B cell (primary cell): ENCODE results near the gene WDSUB1. TPM values are rescaled to one million over a fixed set of nuclear protein-coding genes. Genes with fewer than 3 reads are reported as not detected.

Experiments
- ATAC-seq: fragments of 200-7000 bp; cut with Tn5 transposase; one replicate; pipeline ENCODE4 v1.10.0; 2021; ENCODE audit warnings: low read depth, mild to moderate bottlenecking, moderate number of reproducible peaks, moderate library complexity
- CTCF ChIA-PET: fragments of 350-600 bp; sonication (Branson Sonifier 250); formaldehyde crosslinking; loops from one replicate; lab custom pipeline; 2021; ENCODE audit warnings: antibody characterized with exemption, inconsistent platforms; lab: Charles Lee
- POLR2A ChIA-PET: fragments of 350-600 bp; sonication (Branson Sonifier 250); formaldehyde crosslinking; loops from one replicate; lab custom pipeline; 2021; ENCODE audit warnings: antibody characterized with exemption; lab: Charles Lee
- DNase-seq: peaks from one replicate; pipeline ENCODE4 v3.0.0; 2013
- H2AFZ ChIP-seq: 2 replicates; pipeline ENCODE4 v1.6.1; 2012; ENCODE audit warnings: mild to moderate bottlenecking, low read depth, low read length; ENCODE audit not compliant: insufficient read depth, poor library complexity, severe bottlenecking
- H3K27ac ChIP-seq, 2 donors: 1 replicate in 1 of 2; 2 replicates in 1 of 2; pipeline ENCODE4 v1.5.1; 2012 to 2013; ENCODE audit warnings: low read length in 2 of 2, mild to moderate bottlenecking in 2 of 2, moderate library complexity in 1 of 2
- H3K27me3 ChIP-seq, 4 experiments: fragments of 200-600 bp in 1 of 4; sonication (generic) in 1 of 4; replicated peaks in 1 of 4; 1 replicate in 2 of 4; 2 replicates in 2 of 4; pipeline versions ENCODE4 v1.6.1 to v1.7.0; 2013 to 2016; ENCODE audit warnings: low read length in 3 of 4, mild to moderate bottlenecking in 2 of 4, mixed read lengths in 1 of 4, moderate library complexity in 1 of 4; ENCODE audit not compliant: insufficient read depth in 4 of 4, control insufficient read depth in 3 of 4; ENCODE audit errors: control extremely low read depth in 1 of 4
- H3K36me3 ChIP-seq, 2 experiments: replicated peaks in 1 of 2; 1 replicate in 1 of 2; 2 replicates in 1 of 2; pipeline versions ENCODE4 v1.6.1 to v1.7.1; 2013; ENCODE audit warnings: low read length in 1 of 2; ENCODE audit not compliant: insufficient read depth in 2 of 2, control insufficient read depth in 1 of 2; ENCODE audit errors: control extremely low read depth in 1 of 2, extremely low read depth in 1 of 2
- H3K4me1 ChIP-seq, 2 donors: fragments of 200-600 bp in 1 of 2; sonication (generic) in 1 of 2; 1 replicate in 1 of 2; 2 replicates in 1 of 2; pipeline versions ENCODE4 v1.5.1 to v1.6.1; 2013 to 2017; ENCODE audit warnings: low read length in 2 of 2; ENCODE audit not compliant: control insufficient read depth in 2 of 2, insufficient read depth in 2 of 2
- H3K4me2 ChIP-seq: replicated peaks from 2 replicates; pipeline ENCODE3; 2012; ENCODE audit warnings: mild to moderate bottlenecking, low read depth, low read length; ENCODE audit not compliant: poor library complexity, severe bottlenecking
- H3K4me3 ChIP-seq, 5 experiments: fragments of 200-600 bp in 1 of 5; sonication (generic) in 1 of 5; 1 replicate in 3 of 5; 2 replicates in 2 of 5; pipeline versions ENCODE4 v1.5.1 to v1.7.0; 2011 to 2016; ENCODE audit warnings: low read length in 4 of 5, mild to moderate bottlenecking in 4 of 5, low read depth in 2 of 5, control low read depth in 1 of 5, moderate library complexity in 1 of 5; ENCODE audit not compliant: insufficient read depth in 1 of 5; ENCODE audit errors: control extremely low read depth in 1 of 5, extremely low read depth in 1 of 5
- H3K79me2 ChIP-seq: fragments of 200-600 bp; sonication (generic); one replicate; pipeline ENCODE4 v1.6.0; 2016; ENCODE audit warnings: low read length; ENCODE audit not compliant: control insufficient read depth, insufficient read depth
- H3K9ac ChIP-seq: fragments of 200-600 bp; sonication (generic); 2 replicates; pipeline ENCODE4 v1.6.1; 2017; ENCODE audit warnings: mild to moderate bottlenecking, low read length, moderate library complexity
- H3K9me3 ChIP-seq, 3 donors: one replicate each; pipeline versions ENCODE4 v1.6.1 to v1.7.1; 2013; ENCODE audit warnings: low read length in 2 of 3; ENCODE audit not compliant: control insufficient read depth in 2 of 3, insufficient read depth in 1 of 3; ENCODE audit errors: control extremely low read depth in 1 of 3
- H4K20me1 ChIP-seq: 2 replicates; pipeline ENCODE4 v1.6.0; 2012; ENCODE audit warnings: mild to moderate bottlenecking, low read length; ENCODE audit not compliant: insufficient read depth, control insufficient read depth, poor library complexity, severe bottlenecking
- H3K27ac Mint-ChIP-seq: one replicate; pipeline ENCODE4 v1.8.0; 2021; ENCODE audit warnings: mixed read lengths
- H3K27me3 Mint-ChIP-seq: one replicate; pipeline ENCODE4 v1.8.0; 2021; ENCODE audit warnings: mixed read lengths
- H3K4me1 Mint-ChIP-seq: one replicate; pipeline ENCODE4 v1.8.0; 2021; ENCODE audit warnings: mixed read lengths
- H3K4me3 Mint-ChIP-seq: one replicate; pipeline ENCODE4 v1.8.0; 2021; ENCODE audit warnings: mixed read lengths
- H3K9me3 Mint-ChIP-seq: one replicate; pipeline ENCODE4 v1.8.0; 2022; ENCODE audit warnings: mixed read lengths; ENCODE audit not compliant: insufficient read depth
- CTCF ChIP-seq: fragments of 200-600 bp; IDR thresholded peaks from one replicate; pipeline ENCODE4 v1.8.0; 2022; ENCODE audit warnings: antibody characterized with exemption, mild to moderate bottlenecking
- EZH2 ChIP-seq: IDR thresholded peaks from 2 replicates; pipeline ENCODE4 v1.6.1; 2012; ENCODE audit warnings: borderline replicate concordance, low read depth, mild to moderate bottlenecking, moderate library complexity, low read length; ENCODE audit not compliant: insufficient read depth, poor library complexity, severe bottlenecking
- WGBS: methylation state at CpG from one replicate; pipeline ENCODE4 v1.1.5; 2013; ENCODE audit warnings: missing lambda C conversion rate; ENCODE audit not compliant: insufficient coverage; 5-methylcytosine and 5-hydroxymethylcytosine counted together
- intact Hi-C: fragments of 100-400 bp; cut with micrococcal nuclease; formaldehyde crosslinking; loops from one replicate; pipeline ENCODE4 v1.10.0; 2022
- polyA plus RNA-seq: library from polyadenylated mRNA; depleted of rRNA; stranded (reverse); fragments of >200 nt; gene quantifications from 2 replicates; pipeline ENCODE4 v1.2.3, GENCODE V29; 2012
- total RNA-seq, 2 donors: library from RNA; stranded (reverse); fragments of 120-200 nt in 1 of 2; gene quantifications; 1 replicate in 1 of 2; 2 replicates in 1 of 2; pipeline versions ENCODE4 v1.2.3 to v1.2.4, GENCODE V29; 2013 to 2022

WDSUB1 gene
- total and polyA plus RNA-seq, 2 donors (not counting 1 experiment from before 2014, with no cell fraction given): 10.8 to 13.6 TPM

- Histone ChIP-seq H3K36me3 (no peaks in the 10 kb centered on the region), H3K27me3 (no peaks in the 10 kb centered on the region), H3K4me3 (no peak overlapping the region), H4K20me1 (no peaks in the 10 kb centered on the region), H3K79me2 (no peaks in the 10 kb centered on the region), H2AFZ (no peak overlapping the region), H3K27ac (no peak overlapping the region), H3K4me2 (no peak overlapping the region), H3K9ac (no peak overlapping the region), H3K4me1 (peaks cover 11 to 12% of the 10 kb centered on the region in 2 donors), H3K9me3 (no peaks in the 10 kb centered on the region)
- H3K4me3 Mint-ChIP-seq: no peak overlapping the region
- 100% methylated on average over 3 of the region's 6 CpGs for WGBS
- H3K4me1 Mint-ChIP-seq: peaks cover 17% of the 10 kb centered on the region
- CTCF ChIA-PET: no interaction called here
- no peaks in the 10 kb centered on the region for H3K27me3 Mint-ChIP-seq
- no peak for ATAC-seq
- no peaks in the 10 kb centered on the region for H3K9me3 Mint-ChIP-seq
- no peak overlapping the region for H3K27ac Mint-ChIP-seq
- TF ChIP-seq EZH2 (no peak), CTCF (no peak)
- DNase-seq: no peak
- POLR2A ChIA-PET: no interaction called here
- intact Hi-C loops: no loop called here
Observed at GRCh38 chr2:159206736-159207380, 79.6 kb downstream of the WDSUB1 start.

GRCh38 chr2:159204381-159205144 is 81.9 kb downstream of the WDSUB1 start:
- Histone ChIP-seq H3K4me1 (peaks cover 5 to 7% of the 10 kb centered on the region in 2 donors), H3K4me3 (no peak overlapping the region), H3K36me3 (no peaks in the 10 kb centered on the region), H2AFZ (no peak overlapping the region), H4K20me1 (no peaks in the 10 kb centered on the region), H3K27me3 (no peaks in the 10 kb centered on the region), H3K4me2 (no peak overlapping the region), H3K27ac (no peak overlapping the region), H3K79me2 (no peaks in the 10 kb centered on the region), H3K9me3 (no peaks in the 10 kb centered on the region), H3K9ac (no peak overlapping the region)
- intact Hi-C loops: no loop called here
- no peak for DNase-seq
- Mint-ChIP-seq H3K9me3 (no peaks in the 10 kb centered on the region), H3K27ac (no peak overlapping the region), H3K4me1 (peaks cover 12% of the 10 kb centered on the region), H3K27me3 (no peaks in the 10 kb centered on the region), H3K4me3 (no peak overlapping the region)
- WGBS: 96% methylated on average over 14 of the region's 15 CpGs
- POLR2A ChIA-PET: no interaction called here
- CTCF ChIA-PET: no interaction called here
- TF ChIP-seq EZH2 (no peak), CTCF (no peak)
- ATAC-seq: no peak
